Testis (tissue), 3 donors: ENCODE measurements around the gene TBC1D5. TPM values are rescaled to one million over a fixed set of nuclear protein-coding genes. Genes with fewer than 3 reads are reported as not detected.

Experiments used
- DNase-seq: peaks from one replicate; pipeline ENCODE4 v3.0.0-alpha.2; 2019
- H3K27ac ChIP-seq, 2 donors: fragments of 200-600 bp; sonication (generic); one replicate each; pipeline ENCODE4 v1.5.1; 2019
- H3K27me3 ChIP-seq: fragments of 200-600 bp; sonication (generic); one replicate; pipeline ENCODE4 v1.5.1; 2019
- H3K36me3 ChIP-seq: fragments of 200-600 bp; sonication (generic); one replicate; pipeline ENCODE4 v1.5.1; 2017; ENCODE audit warnings: low read depth; ENCODE audit errors: missing control alignments
- H3K4me1 ChIP-seq: fragments of 200-600 bp; sonication (generic); one replicate; pipeline ENCODE4 v1.5.1; 2019
- H3K4me3 ChIP-seq, 2 donors: fragments of 200-600 bp; sonication (generic); one replicate each; pipeline ENCODE4 v1.5.1; 2017 to 2019
- H3K9me3 ChIP-seq: fragments of 200-600 bp; sonication (generic); one replicate; pipeline ENCODE4 v1.5.1; 2017
- POLR2A ChIP-seq: fragments of 450-650 bp; IDR thresholded peaks from one replicate; pipeline ENCODE4 v1.6.1; 2017; ENCODE audit warnings: antibody characterized with exemption, mild to moderate bottlenecking, moderate library complexity
- WGBS, 2 donors: methylation state at CpG; one replicate each; pipeline ENCODE4 v1.1.5; 2018; 5-methylcytosine and 5-hydroxymethylcytosine counted together
- intact Hi-C: fragments of 100-400 bp; cut with DNase I; formaldehyde crosslinking; loops from one replicate; pipeline ENCODE4 v1.15.1; 2023; ENCODE audit warnings: low total_unique reads
- polyA plus RNA-seq: library from polyadenylated mRNA; stranded (reverse); fragments of 350-450 nt; fragmentation: Illumina TruSeq; extraction: RNeasy Lipid Tissue Mini Kit (QIAGEN cat#74804); gene quantifications from one replicate; pipeline ENCODE4 v1.2.3, GENCODE V29; 2014; ENCODE audit warnings: low read depth, low replicate concordance; ENCODE audit not compliant: insufficient read depth
- total RNA-seq, 2 donors: library from RNA; depleted of rRNA; stranded (reverse); fragments of >200 nt; gene quantifications; one replicate each; pipeline ENCODE4 v1.2.3, GENCODE V29; 2016
- TF ChIP-seq, protein P1 (sequence below), 3 experiments: fragments of 450-650 bp in 2 of 3; fragments of 200-600 bp in 1 of 3; sonication (generic) in 1 of 3; IDR thresholded peaks; one replicate each; pipeline ENCODE4 v1.5.1; 2016 to 2019; ENCODE audit warnings: antibody characterized with exemption in 3 of 3, mild to moderate bottlenecking in 2 of 3, moderate library complexity in 1 of 3

Gene TBC1D5
- total and polyA plus RNA-seq, 3 donors from 2014 or later = 47.8 to 98.1 (median 95.4) TPM

DNA sequence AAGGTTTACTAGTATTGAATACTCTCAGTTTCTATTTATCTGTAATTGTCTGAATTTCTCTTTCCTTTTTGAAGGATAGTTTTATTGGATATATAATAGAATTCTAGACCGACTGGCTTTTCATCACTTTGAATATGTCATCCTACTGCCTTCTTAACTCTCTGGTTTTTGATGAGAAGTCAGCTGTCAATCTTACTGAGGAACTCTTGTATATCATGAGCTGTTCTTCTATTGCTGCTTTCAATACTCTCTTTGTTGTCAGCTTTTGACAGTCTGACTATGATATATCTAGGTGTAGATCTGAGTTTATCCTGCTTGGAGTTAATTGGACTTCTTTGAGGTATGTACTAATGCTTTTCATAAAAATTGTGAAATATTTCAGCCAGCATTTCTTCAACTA lies 523.8 kb downstream of the TBC1D5 start:
- no peak for DNase-seq
- Histone ChIP-seq H3K27me3 (no peaks in the 10 kb centered on the region), H3K36me3 (no peaks in the 10 kb centered on the region), H3K9me3 (no peaks in the 10 kb centered on the region), H3K27ac (no peak overlapping the region), H3K4me3 (no peak overlapping the region), H3K4me1 (no peaks in the 10 kb centered on the region)
- intact Hi-C loops = no loop called here
- 43 to 98% methylated on average over 1 of the region's 1 CpG for WGBS, 2 donors
- TF ChIP-seq, protein P1, sequence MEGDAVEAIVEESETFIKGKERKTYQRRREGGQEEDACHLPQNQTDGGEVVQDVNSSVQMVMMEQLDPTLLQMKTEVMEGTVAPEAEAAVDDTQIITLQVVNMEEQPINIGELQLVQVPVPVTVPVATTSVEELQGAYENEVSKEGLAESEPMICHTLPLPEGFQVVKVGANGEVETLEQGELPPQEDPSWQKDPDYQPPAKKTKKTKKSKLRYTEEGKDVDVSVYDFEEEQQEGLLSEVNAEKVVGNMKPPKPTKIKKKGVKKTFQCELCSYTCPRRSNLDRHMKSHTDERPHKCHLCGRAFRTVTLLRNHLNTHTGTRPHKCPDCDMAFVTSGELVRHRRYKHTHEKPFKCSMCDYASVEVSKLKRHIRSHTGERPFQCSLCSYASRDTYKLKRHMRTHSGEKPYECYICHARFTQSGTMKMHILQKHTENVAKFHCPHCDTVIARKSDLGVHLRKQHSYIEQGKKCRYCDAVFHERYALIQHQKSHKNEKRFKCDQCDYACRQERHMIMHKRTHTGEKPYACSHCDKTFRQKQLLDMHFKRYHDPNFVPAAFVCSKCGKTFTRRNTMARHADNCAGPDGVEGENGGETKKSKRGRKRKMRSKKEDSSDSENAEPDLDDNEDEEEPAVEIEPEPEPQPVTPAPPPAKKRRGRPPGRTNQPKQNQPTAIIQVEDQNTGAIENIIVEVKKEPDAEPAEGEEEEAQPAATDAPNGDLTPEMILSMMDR (IDR thresholded peaks at IDR 0.05) = no peak
- TF ChIP-seq POLR2A = no peak

DNA sequence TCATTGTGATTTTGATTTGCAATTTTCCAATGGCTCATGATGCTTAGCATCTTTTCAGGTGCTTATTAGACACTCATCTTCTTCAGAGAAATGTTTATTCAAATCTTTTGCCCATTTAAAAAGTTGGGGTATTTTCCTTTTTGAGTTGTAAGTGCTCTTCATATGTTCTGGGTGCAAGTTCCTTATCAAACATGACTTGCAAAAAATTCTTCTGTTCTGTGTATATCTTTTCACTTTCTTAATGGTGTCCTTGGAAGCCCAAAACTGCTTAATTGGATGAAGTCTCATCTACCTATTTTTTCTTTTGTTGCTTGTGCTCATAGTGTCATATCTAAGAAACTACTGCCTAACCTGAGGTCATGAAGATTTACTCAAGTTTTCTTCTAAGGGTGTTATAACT lies 524.8 kb downstream of the TBC1D5 start:
- H3K27ac ChIP-seq = no peak overlapping the region
- H3K27me3 ChIP-seq = no peaks in the 10 kb centered on the region
- no peak overlapping the region for H3K4me3 ChIP-seq
- intact Hi-C loops = no loop called here
- no peak for DNase-seq
- no peaks in the 10 kb centered on the region for H3K9me3 ChIP-seq
- H3K36me3 ChIP-seq = no peaks in the 10 kb centered on the region
- H3K4me1 ChIP-seq = no peaks in the 10 kb centered on the region
- TF ChIP-seq POLR2A = no peak
- TF ChIP-seq, protein P1 (IDR thresholded peaks at IDR 0.05) = no peak

DNA sequence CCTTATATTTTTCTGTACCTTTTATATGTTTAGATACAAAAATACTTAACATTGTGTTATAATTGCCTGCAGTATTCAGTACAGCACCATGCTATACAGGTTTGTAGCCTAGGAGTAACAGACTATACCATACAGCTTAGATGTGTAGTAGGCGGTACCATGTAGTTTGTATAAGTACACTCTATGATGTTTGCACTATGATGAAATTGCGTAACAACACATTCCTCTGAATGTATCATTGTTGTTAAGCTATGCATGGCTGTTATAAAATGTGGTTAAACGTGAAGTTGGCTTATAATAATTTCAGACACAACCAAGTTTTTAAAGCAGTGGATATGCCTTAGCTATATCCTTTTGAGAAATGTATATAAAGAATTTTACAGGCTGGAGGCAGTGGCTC lies 529.3 kb downstream of the TBC1D5 start:
- H3K36me3 ChIP-seq = no peaks in the 10 kb centered on the region
- H3K27me3 ChIP-seq = no peaks in the 10 kb centered on the region
- no peak overlapping the region for H3K27ac ChIP-seq
- WGBS, 2 donors = 96 to 98% methylated on average over 3 of the region's 3 CpGs
- H3K4me1 ChIP-seq = no peaks in the 10 kb centered on the region
- TF ChIP-seq, protein P1 (IDR thresholded peaks at IDR 0.05) = no peak
- no peak for TF ChIP-seq POLR2A
- H3K9me3 ChIP-seq = no peaks in the 10 kb centered on the region
- intact Hi-C loops = no loop called here
- DNase-seq = no peak
- no peak overlapping the region for H3K4me3 ChIP-seq

DNA sequence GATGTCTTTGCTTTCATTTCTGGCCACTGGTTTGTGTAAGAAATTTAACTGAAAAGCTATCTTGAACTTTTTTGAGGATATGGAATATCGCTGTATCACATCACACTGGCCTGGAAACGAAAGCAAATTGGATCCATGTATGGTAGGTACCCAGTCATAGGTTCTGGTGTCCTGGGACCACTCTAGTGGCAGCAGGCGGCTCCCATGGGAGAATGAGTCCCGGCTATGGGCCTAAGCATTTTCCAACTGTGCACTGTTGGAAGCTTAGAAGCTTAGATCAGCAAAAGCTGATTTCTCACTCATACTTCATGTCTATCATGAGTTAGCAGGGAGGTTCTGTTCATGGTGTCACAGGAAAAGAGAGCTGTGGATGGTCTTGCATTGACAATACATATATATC lies 534.5 kb downstream of the TBC1D5 start:
- Histone ChIP-seq H3K27me3 (no peaks in the 10 kb centered on the region), H3K36me3 (no peaks in the 10 kb centered on the region), H3K9me3 (no peaks in the 10 kb centered on the region), H3K4me3 (no peak overlapping the region), H3K27ac (no peak overlapping the region), H3K4me1 (no peaks in the 10 kb centered on the region)
- TF ChIP-seq, protein P1 (IDR thresholded peaks at IDR 0.05) = no peak
- TF ChIP-seq POLR2A = no peak
- 91 to 93% methylated on average over 4 of the region's 4 CpGs for WGBS, 2 donors
- intact Hi-C loops = no loop called here
- DNase-seq = no peak

DNA sequence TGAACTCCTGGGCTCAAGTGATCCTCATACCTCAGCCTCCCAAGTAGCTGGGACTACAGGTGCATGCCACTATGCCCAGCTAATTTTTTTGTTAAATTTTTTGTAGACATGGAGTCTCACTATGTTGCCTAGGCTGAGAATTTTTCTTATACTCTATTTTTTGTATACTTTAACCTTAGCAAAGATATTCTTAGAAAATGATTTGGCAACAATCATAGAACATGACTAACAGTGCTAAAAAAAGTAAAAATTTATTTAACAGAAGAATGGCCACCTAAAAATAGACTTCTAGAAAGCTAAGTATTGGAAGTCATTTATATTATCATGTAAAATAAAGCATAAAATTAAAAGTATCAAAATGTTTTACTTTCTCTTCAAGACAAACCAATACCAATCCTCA lies 535.4 kb downstream of the TBC1D5 start:
- Histone ChIP-seq H3K9me3 (no peaks in the 10 kb centered on the region), H3K27ac (no peak overlapping the region), H3K4me3 (no peak overlapping the region), H3K36me3 (no peaks in the 10 kb centered on the region), H3K27me3 (no peaks in the 10 kb centered on the region), H3K4me1 (no peaks in the 10 kb centered on the region)
- intact Hi-C loops = no loop called here
- no peak for DNase-seq
- TF ChIP-seq, protein P1 (IDR thresholded peaks at IDR 0.05) = no peak
- TF ChIP-seq POLR2A = no peak
